ENCODE data around the gene CIAPIN1. TPM values are rescaled to one million over a fixed set of nuclear protein-coding genes. Genes with fewer than 3 reads are reported as not detected.

The CIAPIN1 gene
- 21.3 TPM for total RNA-seq

DNA sequence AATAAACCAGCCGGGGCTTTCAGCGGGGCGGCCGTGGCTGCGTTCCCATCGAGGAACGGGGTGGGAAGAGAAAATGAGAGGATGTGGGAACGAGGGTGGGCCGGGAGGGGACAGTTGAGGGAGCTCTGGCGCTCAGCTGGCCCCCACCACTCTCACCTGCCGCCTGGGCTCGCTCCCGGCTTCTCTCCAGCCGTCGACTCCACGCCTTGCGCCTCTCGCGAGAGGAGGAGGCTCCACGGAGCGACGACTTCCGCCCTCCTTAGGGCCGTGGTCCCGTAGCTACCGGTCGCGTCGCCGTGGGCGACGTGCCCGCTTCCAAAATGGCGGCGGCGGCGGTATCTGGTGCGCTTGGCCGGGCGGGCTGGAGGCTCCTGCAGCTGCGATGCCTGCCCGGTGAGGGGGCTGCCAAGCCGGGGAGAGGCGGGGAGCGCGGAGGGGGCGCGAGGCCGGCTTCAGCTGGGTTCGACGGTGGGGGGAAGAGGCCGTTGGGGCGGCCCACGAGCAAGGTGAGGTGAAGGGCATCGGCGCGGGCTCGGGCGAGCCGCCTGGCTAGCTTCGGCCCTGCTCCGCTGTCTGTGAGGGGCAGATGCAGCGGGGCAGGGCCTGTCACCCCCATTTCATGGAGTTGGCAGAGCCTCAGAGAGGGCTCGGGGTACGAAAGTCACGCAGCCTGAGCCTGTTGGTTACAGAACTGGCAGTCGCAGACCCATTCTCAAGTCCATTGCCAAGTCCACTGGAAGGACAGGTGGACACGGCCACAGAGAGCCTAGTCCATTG lies at the start of gene CIAPIN1, which contains the start of gene COQ9:
Gene CIAPIN1, minus strand, starts transcription at position 200 of the 777 bp plus-strand sequence. CDS start 6,457 bp downstream, outside the sequence.
Gene COQ9, plus strand, starts transcription at position 294 of the 777 bp plus-strand sequence. Its CDS starts 27 bp downstream, at position 321.
- ATAC-seq = peak; percentile 98
- DNase-seq (ENCODE audit: low spot score) = peak; percentile 95

- DNase-seq (ENCODE audit: low spot score) (no peak), ATAC-seq (no peak)
These were observed 46.6 kb upstream of the CIAPIN1 start for GRCh38 chr16:57493767-57494166.

GRCh38 chr16:57489229-57489628 lies 42.0 kb upstream of the CIAPIN1 start:
- DNase-seq (ENCODE audit: low spot score) (no peak), ATAC-seq (no peak)

- ATAC-seq (no peak), DNase-seq (ENCODE audit: low spot score) (no peak)
These were observed 40.0 kb upstream of the CIAPIN1 start for GRCh38 chr16:57486858-57487834.

GRCh38 chr16:57485916-57486857 lies 39.0 kb upstream of the CIAPIN1 start, which contains the start of gene DOK4:
Gene DOK4 (minus strand): TSS chr16:57486493. CDS start chr16:57479507, 6,986 bp downstream.
- DNase-seq (ENCODE audit: low spot score) = peak; percentile 85
- peak; percentile 97 for ATAC-seq

DNA sequence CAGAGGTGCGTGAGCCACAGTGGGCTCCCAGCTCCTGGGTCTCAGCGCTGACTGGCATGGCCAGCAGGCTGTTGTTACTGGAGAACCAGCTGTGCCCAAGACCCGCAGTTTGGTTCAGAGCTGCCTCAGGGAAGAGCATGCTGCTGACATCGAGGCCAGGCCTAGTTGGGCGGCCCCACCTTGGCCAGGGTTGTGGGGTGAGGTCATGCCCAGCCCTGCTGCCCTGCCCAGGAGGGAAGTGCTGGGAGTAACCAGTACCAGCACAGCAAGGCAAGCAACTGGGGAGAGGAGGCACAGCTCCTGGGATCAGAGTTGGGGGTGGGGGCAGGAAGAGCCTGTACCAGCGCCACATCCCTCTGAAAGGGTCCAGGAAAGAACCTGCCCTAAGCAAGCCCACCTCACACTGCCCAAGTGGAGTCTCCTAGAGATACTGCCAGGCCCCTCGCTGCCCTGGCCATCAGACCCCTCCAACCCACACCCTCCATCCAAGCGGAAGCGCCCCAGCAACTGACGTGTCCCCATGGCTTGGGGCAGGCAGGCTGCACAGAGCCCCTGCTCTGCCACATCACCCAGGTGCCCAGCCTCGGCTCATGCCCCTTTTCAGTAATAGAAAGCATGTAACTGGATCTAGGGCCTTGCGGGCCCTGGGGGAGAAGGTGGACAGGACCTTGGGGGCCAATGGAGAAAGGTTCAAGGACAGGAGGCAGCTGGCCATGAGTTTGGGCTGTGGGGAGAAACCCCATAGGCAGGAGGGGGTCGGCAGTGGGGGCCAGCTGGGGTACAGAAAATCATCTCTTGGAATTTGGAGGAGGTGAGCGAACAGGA lies 38.1 kb upstream of the CIAPIN1 start:
- no peak for DNase-seq (ENCODE audit: low spot score)
- peak; percentile 4 for ATAC-seq

DNA sequence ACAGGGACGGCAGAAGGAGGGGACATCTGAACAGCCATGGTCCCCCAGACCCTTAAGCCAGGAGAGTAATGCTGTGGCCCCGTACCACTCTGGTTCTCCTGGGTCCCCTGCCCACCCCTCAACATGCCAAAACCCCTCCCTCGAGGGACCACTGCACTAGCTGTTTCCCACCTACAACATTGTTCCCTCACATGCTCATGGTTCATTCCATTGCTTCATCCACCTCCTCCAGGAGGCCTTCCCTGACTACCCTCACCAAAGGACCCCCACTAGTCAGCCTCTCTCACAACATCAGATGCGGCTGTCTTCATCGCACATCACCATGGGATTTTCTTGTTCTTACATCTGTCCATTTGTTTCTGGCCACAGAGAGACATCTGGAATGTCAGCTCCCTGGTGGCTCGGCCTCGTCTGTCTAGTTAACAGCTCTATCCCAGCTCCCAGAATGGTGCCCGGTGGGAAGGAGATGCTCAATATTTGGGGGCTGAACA lies 37.4 kb upstream of the CIAPIN1 start:
- DNase-seq (ENCODE audit: low spot score) (no peak), ATAC-seq (no peak)

DNA sequence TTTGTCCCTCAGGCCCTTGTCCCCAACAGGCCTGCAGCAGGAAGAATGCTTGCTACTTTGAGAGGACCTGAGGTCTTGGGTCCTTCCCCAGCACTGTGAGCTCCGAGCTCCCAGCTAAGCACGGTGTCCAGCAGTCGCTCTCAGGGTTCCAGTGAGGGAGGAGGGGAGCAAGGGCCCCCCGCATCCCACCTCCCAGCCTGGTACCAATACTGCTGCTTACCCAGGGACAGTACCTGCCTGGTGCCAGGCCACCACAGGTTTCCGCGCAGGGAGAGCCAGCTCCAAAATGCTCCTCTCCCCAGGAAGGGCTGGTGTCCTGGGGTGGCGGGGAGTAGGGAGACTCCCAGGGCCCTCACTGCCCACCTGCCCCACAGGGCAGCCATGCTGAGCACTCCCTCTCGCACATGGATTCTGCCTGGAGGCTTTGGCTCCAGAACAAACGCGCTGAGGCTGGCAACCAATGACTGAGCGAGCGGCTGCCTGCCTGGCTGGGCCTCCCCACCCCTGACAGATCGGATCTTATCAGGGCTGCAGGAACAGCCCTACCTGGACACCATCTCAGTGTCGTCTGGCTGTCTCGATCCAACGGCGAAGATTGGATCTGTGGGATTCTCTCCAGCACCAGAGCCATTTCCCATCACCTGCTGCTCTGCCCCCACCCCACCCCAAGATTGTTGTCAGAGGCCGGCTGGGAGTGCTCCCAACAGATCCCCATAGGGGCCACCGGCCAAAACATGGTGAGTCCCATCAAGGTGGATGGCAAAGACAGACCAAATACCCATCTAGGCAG lies 36.7 kb upstream of the CIAPIN1 start:
- ATAC-seq (no peak), DNase-seq (ENCODE audit: low spot score) (no peak)

DNA sequence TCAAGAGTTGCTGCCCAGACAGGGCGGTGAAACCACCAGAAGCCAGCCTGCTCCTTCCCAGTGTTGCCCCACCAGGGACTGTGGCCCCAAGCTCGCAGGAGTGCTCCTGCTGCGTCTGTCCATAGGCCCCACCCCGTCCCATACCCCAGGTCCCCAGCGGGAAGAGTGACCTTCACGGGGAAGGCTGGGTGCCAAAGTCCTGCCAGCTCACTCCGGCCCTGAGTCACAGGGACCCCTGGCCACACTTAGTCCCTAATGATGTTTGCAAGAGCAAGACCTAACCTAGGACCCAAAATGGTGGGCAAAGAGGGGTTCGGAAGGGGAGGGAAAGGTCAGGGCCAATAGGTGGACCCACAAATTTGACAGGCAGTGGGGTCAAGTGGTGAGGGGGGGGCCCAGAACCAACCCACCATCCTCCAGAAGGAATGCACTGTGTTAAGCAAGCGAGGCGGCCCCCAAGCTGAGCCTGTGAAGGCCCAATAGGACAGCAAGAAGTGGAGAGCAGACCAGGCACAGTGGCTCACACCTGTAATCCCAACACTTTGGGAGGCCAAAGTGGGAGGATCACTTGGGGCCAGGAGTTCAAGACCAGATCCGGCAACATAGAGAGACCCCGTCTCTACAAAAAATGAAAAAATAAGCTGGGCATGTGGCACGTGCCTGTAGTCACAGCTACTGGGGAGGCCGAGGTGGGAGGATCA lies 35.8 kb upstream of the CIAPIN1 start:
- ATAC-seq = no peak
- no peak for DNase-seq (ENCODE audit: low spot score)

DNA sequence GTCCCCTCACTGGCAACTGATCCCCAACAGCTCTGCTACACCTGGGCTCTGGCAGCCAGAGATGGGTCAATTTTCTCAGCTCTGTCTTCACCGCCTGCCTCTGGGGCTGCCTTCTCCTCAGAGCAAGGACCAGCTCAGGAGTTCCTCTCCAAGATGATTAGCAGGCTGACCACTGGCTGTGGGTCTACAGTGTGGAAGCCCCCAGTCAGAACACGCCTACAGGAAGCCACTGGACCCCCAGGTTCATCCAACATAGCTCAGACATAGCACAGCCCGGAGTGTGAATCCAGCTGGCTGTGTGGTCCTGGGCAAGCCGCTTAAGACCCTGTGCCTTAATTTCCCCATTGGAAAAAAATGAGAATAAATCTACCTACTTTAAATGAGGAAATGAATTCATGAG lies 34.2 kb upstream of the CIAPIN1 start:
- ATAC-seq = no peak
- no peak for DNase-seq (ENCODE audit: low spot score)

- DNase-seq (ENCODE audit: low spot score) (no peak), ATAC-seq (no peak)
These were observed 33.6 kb upstream of the CIAPIN1 start for GRCh38 chr16:57480754-57481230.

- ATAC-seq = peak; percentile 91
- peak; percentile 90 for DNase-seq (ENCODE audit: low spot score)
These were observed 33.0 kb upstream of the CIAPIN1 start for GRCh38 chr16:57479976-57480753.

- no peak for DNase-seq (ENCODE audit: low spot score)
These were observed 32.2 kb upstream of the CIAPIN1 start for GRCh38 chr16:57479205-57479975.

GRCh38 chr16:57478396-57479204 lies 31.4 kb upstream of the CIAPIN1 start:
- DNase-seq (ENCODE audit: low spot score) (no peak), ATAC-seq (no peak)

More at GRCh38 chr16:57479205-57479975, 32.2 kb upstream of the CIAPIN1 start:
- peak; percentile 16 for ATAC-seq

- no peak for DNase-seq (ENCODE audit: low spot score)
- no peak for ATAC-seq
These were observed 30.5 kb upstream of the CIAPIN1 start for GRCh38 chr16:57477531-57478202.
